GM21723 (cell line): ENCODE results near the gene AVPR1B.

Experiments used
- ATAC-seq: cut with Tn5 transposase; IDR thresholded peaks from one replicate; pipeline ENCODE4 v1.9.1; 2021; ENCODE audit warnings: mild to moderate bottlenecking, moderate library complexity; ENCODE audit not compliant: unreplicated experiment

The AVPR1B gene

GRCh38 chr1:206117151-206117948 lies at the start of gene AVPR1B:
Gene AVPR1B (minus strand): TSS chr1:206117388. CDS start chr1:206116890, 498 bp downstream.
- ATAC-seq: no peak

- no peak for ATAC-seq
Observed at GRCh38 chr1:206145771-206146290, 28.6 kb upstream of the AVPR1B start.

GRCh38 chr1:206144605-206145004 lies 27.4 kb upstream of the AVPR1B start:
- no peak for ATAC-seq

- no peak for ATAC-seq
Observed at GRCh38 chr1:206143537-206144172, 26.5 kb upstream of the AVPR1B start.

- no peak for ATAC-seq
Observed at GRCh38 chr1:206142770-206143169, 25.6 kb upstream of the AVPR1B start.

- no peak for ATAC-seq
Observed at GRCh38 chr1:206142011-206142410, 24.8 kb upstream of the AVPR1B start.

GRCh38 chr1:206136241-206136640 lies 19.1 kb upstream of the AVPR1B start:
- ATAC-seq: no peak

GRCh38 chr1:206135248-206135647 lies 18.1 kb upstream of the AVPR1B start:
- no peak for ATAC-seq

- ATAC-seq: no peak
Observed at GRCh38 chr1:206133751-206134415, 16.7 kb upstream of the AVPR1B start.

GRCh38 chr1:206131037-206131436 lies 13.8 kb upstream of the AVPR1B start:
- ATAC-seq: no peak

GRCh38 chr1:206128196-206128595 lies 11.0 kb upstream of the AVPR1B start:
- no peak for ATAC-seq

GRCh38 chr1:206127336-206127735 lies 10.1 kb upstream of the AVPR1B start:
- ATAC-seq: no peak

GRCh38 chr1:206125346-206125745 lies 8.2 kb upstream of the AVPR1B start:
- ATAC-seq: no peak

GRCh38 chr1:206122686-206123085 lies 5.5 kb upstream of the AVPR1B start:
- ATAC-seq: no peak

GRCh38 chr1:206121269-206121668 lies 4.1 kb upstream of the AVPR1B start:
- ATAC-seq: no peak

GRCh38 chr1:206120406-206120805 lies 3.2 kb upstream of the AVPR1B start:
- ATAC-seq: no peak

- no peak for ATAC-seq
Observed at GRCh38 chr1:206116873-206117150, 376 bp downstream of the AVPR1B start.

GRCh38 chr1:206116191-206116872 lies 856 bp downstream of the AVPR1B start:
- ATAC-seq: no peak

- ATAC-seq: no peak
Observed at GRCh38 chr1:206115791-206116190, 1.4 kb downstream of the AVPR1B start.

- ATAC-seq: no peak
Observed at GRCh38 chr1:206114692-206115640, 2.2 kb downstream of the AVPR1B start.
